Uterus (tissue), 2 donors: ENCODE data around the gene GNG7.

Experiments
- CTCF ChIP-seq, 4 experiments: fragments of 200-600 bp in 2 of 4; fragments of 450-650 bp in 2 of 4; sonication (generic) in 2 of 4; IDR thresholded peaks; one replicate each; pipeline ENCODE4 v1.5.1; 2016 to 2019; ENCODE audit warnings: antibody characterized with exemption in 4 of 4, mild to moderate bottlenecking in 2 of 4, moderate library complexity in 1 of 4
- POLR2A ChIP-seq, 2 donors: fragments of 450-650 bp; IDR thresholded peaks; one replicate each; pipeline ENCODE4 v1.6.1; 2016; ENCODE audit warnings: antibody characterized with exemption in 2 of 2, mild to moderate bottlenecking in 1 of 2, moderate library complexity in 1 of 2

GRCh38 chr19:2634960-2635359 lies 67.5 kb downstream of the GNG7 start:
- TF ChIP-seq CTCF (IDR thresholded peaks at IDR 0.05) = no peak
- TF ChIP-seq POLR2A (IDR thresholded peaks at IDR 0.05) = no peak
